ENCODE data around the gene IQCB1. TPM values are rescaled to one million over a fixed set of nuclear protein-coding genes. Genes with fewer than 3 reads are reported as not detected.

IQCB1 gene
- total RNA-seq, 1 experiment from 2014 or later = 49.5 TPM

DNA sequence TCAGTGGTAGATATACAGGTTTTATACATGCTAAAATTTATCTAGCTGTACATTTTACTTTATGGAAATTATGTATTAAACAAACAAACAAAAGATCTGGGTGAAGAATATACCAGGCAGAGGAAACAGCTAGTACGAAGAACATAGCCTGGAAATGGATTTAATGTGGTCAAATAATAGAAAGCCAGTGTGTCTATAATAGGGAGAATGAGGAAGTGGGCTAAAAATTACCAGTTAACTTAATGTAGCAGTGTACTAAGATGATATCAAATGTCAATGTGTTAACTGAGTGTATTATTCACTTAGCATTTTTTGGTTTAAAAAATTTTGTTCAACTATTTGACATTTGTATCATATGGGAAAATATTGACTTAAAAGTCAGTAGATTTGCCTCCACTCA, 36.6 kb upstream of the IQCB1 start:
- Histone ChIP-seq H3K4me1 (ENCODE audit: insufficient read depth, low read length, poor library complexity, severe bottlenecking) (no peaks in the 10 kb centered on the region), H3K9me3 (ENCODE audit: low read depth, low read length, poor library complexity, severe bottlenecking) (no peaks in the 10 kb centered on the region), H3K36me3 (ENCODE audit: insufficient read depth, low read length, poor library complexity, severe bottlenecking) (no peaks in the 10 kb centered on the region), H3K27ac (ENCODE audit: low read depth, low read length, poor library complexity, severe bottlenecking) (no peak overlapping the region), H3K27me3 (replicated peaks; ENCODE audit: insufficient read depth, low read depth, low read length, poor library complexity) (no peaks in the 10 kb centered on the region), H3K4me3 (ENCODE audit: low read depth, low read length, poor library complexity, severe bottlenecking) (no peak overlapping the region)
- TF ChIP-seq EZH2 (IDR thresholded peaks at IDR 0.05; ENCODE audit: borderline replicate concordance, low read depth, low read length, poor library complexity, severe bottlenecking) = no peak
- TF ChIP-seq, protein P1, sequence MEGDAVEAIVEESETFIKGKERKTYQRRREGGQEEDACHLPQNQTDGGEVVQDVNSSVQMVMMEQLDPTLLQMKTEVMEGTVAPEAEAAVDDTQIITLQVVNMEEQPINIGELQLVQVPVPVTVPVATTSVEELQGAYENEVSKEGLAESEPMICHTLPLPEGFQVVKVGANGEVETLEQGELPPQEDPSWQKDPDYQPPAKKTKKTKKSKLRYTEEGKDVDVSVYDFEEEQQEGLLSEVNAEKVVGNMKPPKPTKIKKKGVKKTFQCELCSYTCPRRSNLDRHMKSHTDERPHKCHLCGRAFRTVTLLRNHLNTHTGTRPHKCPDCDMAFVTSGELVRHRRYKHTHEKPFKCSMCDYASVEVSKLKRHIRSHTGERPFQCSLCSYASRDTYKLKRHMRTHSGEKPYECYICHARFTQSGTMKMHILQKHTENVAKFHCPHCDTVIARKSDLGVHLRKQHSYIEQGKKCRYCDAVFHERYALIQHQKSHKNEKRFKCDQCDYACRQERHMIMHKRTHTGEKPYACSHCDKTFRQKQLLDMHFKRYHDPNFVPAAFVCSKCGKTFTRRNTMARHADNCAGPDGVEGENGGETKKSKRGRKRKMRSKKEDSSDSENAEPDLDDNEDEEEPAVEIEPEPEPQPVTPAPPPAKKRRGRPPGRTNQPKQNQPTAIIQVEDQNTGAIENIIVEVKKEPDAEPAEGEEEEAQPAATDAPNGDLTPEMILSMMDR (conservative IDR thresholded peaks at IDR 0.05; ENCODE audit: low read depth, low read length) = no peak
- no peak for DNase-seq (ENCODE audit: low spot score)
- no TSS peak for BruUV-seq (replicated peaks)
- CTCF ChIA-PET = no interaction called here
- intact Hi-C loops (cut with micrococcal nuclease; ENCODE audit: unreplicated experiment) = no loop called here
- POLR2A ChIA-PET (ENCODE audit: low non-redundant PET) = no interaction called here

DNA sequence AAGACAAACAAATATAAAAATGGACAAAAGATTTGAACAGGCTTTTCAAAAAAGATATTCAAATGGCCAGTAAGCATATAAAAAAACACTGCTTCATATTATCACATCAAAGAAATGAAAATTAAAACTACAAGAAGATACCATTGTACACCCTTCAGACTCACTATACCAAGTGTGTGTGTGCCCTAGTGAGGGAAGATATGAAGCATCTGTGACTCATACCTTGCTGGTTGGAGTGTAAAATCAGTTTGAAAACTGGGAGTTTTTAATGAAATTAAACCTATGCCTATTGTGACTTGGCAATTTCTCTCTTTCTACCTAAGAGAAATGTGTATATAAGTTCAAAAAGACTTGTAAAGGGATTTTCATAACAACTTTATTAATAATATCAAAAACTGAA, 35.9 kb upstream of the IQCB1 start:
- Histone ChIP-seq H3K27ac (ENCODE audit: low read depth, low read length, poor library complexity, severe bottlenecking) (no peak overlapping the region), H3K36me3 (ENCODE audit: insufficient read depth, low read length, poor library complexity, severe bottlenecking) (no peaks in the 10 kb centered on the region), H3K27me3 (replicated peaks; ENCODE audit: insufficient read depth, low read depth, low read length, poor library complexity) (no peaks in the 10 kb centered on the region), H3K4me1 (ENCODE audit: insufficient read depth, low read length, poor library complexity, severe bottlenecking) (no peaks in the 10 kb centered on the region), H3K9me3 (ENCODE audit: low read depth, low read length, poor library complexity, severe bottlenecking) (no peaks in the 10 kb centered on the region), H3K4me3 (ENCODE audit: low read depth, low read length, poor library complexity, severe bottlenecking) (no peak overlapping the region)
- CTCF ChIA-PET = no interaction called here
- no peak for DNase-seq (ENCODE audit: low spot score)
- POLR2A ChIA-PET (ENCODE audit: low non-redundant PET) = interaction anchor here (0.6 kb wide), 1 partner anchor 541 kb away, joined by 3 read pairs; no protein-coding TSS in a partner anchor
- TF ChIP-seq, protein P1 (conservative IDR thresholded peaks at IDR 0.05; ENCODE audit: low read depth, low read length) = no peak
- no peak for TF ChIP-seq EZH2 (IDR thresholded peaks at IDR 0.05; ENCODE audit: borderline replicate concordance, low read depth, low read length, poor library complexity, severe bottlenecking)
- intact Hi-C loops (cut with micrococcal nuclease; ENCODE audit: unreplicated experiment) = no loop called here
- BruUV-seq (replicated peaks) = no TSS peak

DNA sequence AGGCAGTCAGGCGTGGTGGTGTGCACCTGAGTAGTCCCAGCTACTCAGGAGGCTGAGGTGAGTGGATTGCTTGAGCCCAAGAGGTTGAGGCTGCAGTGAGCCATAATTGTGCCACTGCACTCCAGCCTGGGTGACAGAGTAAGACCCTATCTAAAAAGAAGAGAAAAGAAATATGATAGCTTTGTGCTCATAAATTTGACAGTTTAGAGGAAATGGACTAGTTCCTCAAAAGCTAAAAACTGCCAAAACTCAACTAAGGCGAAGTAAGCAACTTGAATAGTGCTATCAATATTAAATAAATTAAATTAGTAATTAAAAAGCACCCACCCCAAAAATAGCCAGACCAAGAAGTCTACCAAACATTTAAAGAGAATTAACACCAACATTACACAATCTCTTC, 34.9 kb upstream of the IQCB1 start:
- intact Hi-C loops (cut with micrococcal nuclease; ENCODE audit: unreplicated experiment) = no loop called here
- POLR2A ChIA-PET (ENCODE audit: low non-redundant PET) = no interaction called here

More for the DNA sequence above, 34.9 kb upstream of the IQCB1 start:
- no peak overlapping the region for H3K4me3 ChIP-seq (ENCODE audit: low read depth, low read length, poor library complexity, severe bottlenecking)
- no peaks in the 10 kb centered on the region for H3K9me3 ChIP-seq (ENCODE audit: low read depth, low read length, poor library complexity, severe bottlenecking)
- no TSS peak for BruUV-seq (replicated peaks)
- TF ChIP-seq, protein P1 (conservative IDR thresholded peaks at IDR 0.05; ENCODE audit: low read depth, low read length) = no peak
- no peak for TF ChIP-seq EZH2 (IDR thresholded peaks at IDR 0.05; ENCODE audit: borderline replicate concordance, low read depth, low read length, poor library complexity, severe bottlenecking)
- no peaks in the 10 kb centered on the region for H3K4me1 ChIP-seq (ENCODE audit: insufficient read depth, low read length, poor library complexity, severe bottlenecking)
- no peak for DNase-seq (ENCODE audit: low spot score)
- no peaks in the 10 kb centered on the region for H3K36me3 ChIP-seq (ENCODE audit: insufficient read depth, low read length, poor library complexity, severe bottlenecking)
- no peak overlapping the region for H3K27ac ChIP-seq (ENCODE audit: low read depth, low read length, poor library complexity, severe bottlenecking)
- H3K27me3 ChIP-seq (replicated peaks; ENCODE audit: insufficient read depth, low read depth, low read length, poor library complexity) = no peaks in the 10 kb centered on the region
- CTCF ChIA-PET = no interaction called here

Measured in A673 (cell line).